B cell (primary cell): ENCODE measurements around the gene DPYD. TPM values are rescaled to one million over a fixed set of nuclear protein-coding genes. Genes with fewer than 3 reads are reported as not detected.

Experiments
- ATAC-seq: fragments of 200-7000 bp; cut with Tn5 transposase; one replicate; pipeline ENCODE4 v1.10.0; 2021; ENCODE audit warnings: low read depth, mild to moderate bottlenecking, moderate number of reproducible peaks, moderate library complexity
- CTCF ChIA-PET: fragments of 350-600 bp; sonication (Branson Sonifier 250); formaldehyde crosslinking; loops from one replicate; lab custom pipeline; 2021; ENCODE audit warnings: antibody characterized with exemption, inconsistent platforms; lab: Charles Lee
- POLR2A ChIA-PET: fragments of 350-600 bp; sonication (Branson Sonifier 250); formaldehyde crosslinking; loops from one replicate; lab custom pipeline; 2021; ENCODE audit warnings: antibody characterized with exemption; lab: Charles Lee
- DNase-seq: peaks from one replicate; pipeline ENCODE4 v3.0.0; 2013
- H2AFZ ChIP-seq: 2 replicates; pipeline ENCODE4 v1.6.1; 2012; ENCODE audit warnings: mild to moderate bottlenecking, low read depth, low read length; ENCODE audit not compliant: insufficient read depth, poor library complexity, severe bottlenecking
- H3K27ac ChIP-seq, 2 donors: 1 replicate in 1 of 2; 2 replicates in 1 of 2; pipeline ENCODE4 v1.5.1; 2012 to 2013; ENCODE audit warnings: low read length in 2 of 2, mild to moderate bottlenecking in 2 of 2, moderate library complexity in 1 of 2
- H3K27me3 ChIP-seq, 4 experiments: fragments of 200-600 bp in 1 of 4; sonication (generic) in 1 of 4; replicated peaks in 1 of 4; 1 replicate in 2 of 4; 2 replicates in 2 of 4; pipeline versions ENCODE4 v1.6.1 to v1.7.0; 2013 to 2016; ENCODE audit warnings: low read length in 3 of 4, mild to moderate bottlenecking in 2 of 4, mixed read lengths in 1 of 4, moderate library complexity in 1 of 4; ENCODE audit not compliant: insufficient read depth in 4 of 4, control insufficient read depth in 3 of 4; ENCODE audit errors: control extremely low read depth in 1 of 4
- H3K36me3 ChIP-seq, 2 experiments: replicated peaks in 1 of 2; 1 replicate in 1 of 2; 2 replicates in 1 of 2; pipeline versions ENCODE4 v1.6.1 to v1.7.1; 2013; ENCODE audit warnings: low read length in 1 of 2; ENCODE audit not compliant: insufficient read depth in 2 of 2, control insufficient read depth in 1 of 2; ENCODE audit errors: control extremely low read depth in 1 of 2, extremely low read depth in 1 of 2
- H3K4me1 ChIP-seq, 2 donors: fragments of 200-600 bp in 1 of 2; sonication (generic) in 1 of 2; 1 replicate in 1 of 2; 2 replicates in 1 of 2; pipeline versions ENCODE4 v1.5.1 to v1.6.1; 2013 to 2017; ENCODE audit warnings: low read length in 2 of 2; ENCODE audit not compliant: control insufficient read depth in 2 of 2, insufficient read depth in 2 of 2
- H3K4me2 ChIP-seq: replicated peaks from 2 replicates; pipeline ENCODE3; 2012; ENCODE audit warnings: mild to moderate bottlenecking, low read depth, low read length; ENCODE audit not compliant: poor library complexity, severe bottlenecking
- H3K4me3 ChIP-seq, 5 experiments: fragments of 200-600 bp in 1 of 5; sonication (generic) in 1 of 5; 1 replicate in 3 of 5; 2 replicates in 2 of 5; pipeline versions ENCODE4 v1.5.1 to v1.7.0; 2011 to 2016; ENCODE audit warnings: low read length in 4 of 5, mild to moderate bottlenecking in 4 of 5, low read depth in 2 of 5, control low read depth in 1 of 5, moderate library complexity in 1 of 5; ENCODE audit not compliant: insufficient read depth in 1 of 5; ENCODE audit errors: control extremely low read depth in 1 of 5, extremely low read depth in 1 of 5
- H3K79me2 ChIP-seq: fragments of 200-600 bp; sonication (generic); one replicate; pipeline ENCODE4 v1.6.0; 2016; ENCODE audit warnings: low read length; ENCODE audit not compliant: control insufficient read depth, insufficient read depth
- H3K9ac ChIP-seq: fragments of 200-600 bp; sonication (generic); 2 replicates; pipeline ENCODE4 v1.6.1; 2017; ENCODE audit warnings: mild to moderate bottlenecking, low read length, moderate library complexity
- H3K9me3 ChIP-seq, 3 donors: one replicate each; pipeline versions ENCODE4 v1.6.1 to v1.7.1; 2013; ENCODE audit warnings: low read length in 2 of 3; ENCODE audit not compliant: control insufficient read depth in 2 of 3, insufficient read depth in 1 of 3; ENCODE audit errors: control extremely low read depth in 1 of 3
- H4K20me1 ChIP-seq: 2 replicates; pipeline ENCODE4 v1.6.0; 2012; ENCODE audit warnings: mild to moderate bottlenecking, low read length; ENCODE audit not compliant: insufficient read depth, control insufficient read depth, poor library complexity, severe bottlenecking
- H3K27ac Mint-ChIP-seq: one replicate; pipeline ENCODE4 v1.8.0; 2021; ENCODE audit warnings: mixed read lengths
- H3K27me3 Mint-ChIP-seq: one replicate; pipeline ENCODE4 v1.8.0; 2021; ENCODE audit warnings: mixed read lengths
- H3K4me1 Mint-ChIP-seq: one replicate; pipeline ENCODE4 v1.8.0; 2021; ENCODE audit warnings: mixed read lengths
- H3K4me3 Mint-ChIP-seq: one replicate; pipeline ENCODE4 v1.8.0; 2021; ENCODE audit warnings: mixed read lengths
- H3K9me3 Mint-ChIP-seq: one replicate; pipeline ENCODE4 v1.8.0; 2022; ENCODE audit warnings: mixed read lengths; ENCODE audit not compliant: insufficient read depth
- CTCF ChIP-seq: fragments of 200-600 bp; IDR thresholded peaks from one replicate; pipeline ENCODE4 v1.8.0; 2022; ENCODE audit warnings: antibody characterized with exemption, mild to moderate bottlenecking
- EZH2 ChIP-seq: IDR thresholded peaks from 2 replicates; pipeline ENCODE4 v1.6.1; 2012; ENCODE audit warnings: borderline replicate concordance, low read depth, mild to moderate bottlenecking, moderate library complexity, low read length; ENCODE audit not compliant: insufficient read depth, poor library complexity, severe bottlenecking
- WGBS: methylation state at CpG from one replicate; pipeline ENCODE4 v1.1.5; 2013; ENCODE audit warnings: missing lambda C conversion rate; ENCODE audit not compliant: insufficient coverage; 5-methylcytosine and 5-hydroxymethylcytosine counted together
- intact Hi-C: fragments of 100-400 bp; cut with micrococcal nuclease; formaldehyde crosslinking; loops from one replicate; pipeline ENCODE4 v1.10.0; 2022
- polyA plus RNA-seq: library from polyadenylated mRNA; depleted of rRNA; stranded (reverse); fragments of >200 nt; gene quantifications from 2 replicates; pipeline ENCODE4 v1.2.3, GENCODE V29; 2012
- total RNA-seq, 2 donors: library from RNA; stranded (reverse); fragments of 120-200 nt in 1 of 2; gene quantifications; 1 replicate in 1 of 2; 2 replicates in 1 of 2; pipeline versions ENCODE4 v1.2.3 to v1.2.4, GENCODE V29; 2013 to 2022

The DPYD gene
- total and polyA plus RNA-seq, 2 donors (not counting 1 experiment from before 2014, with no cell fraction given), result 4.2 to 19.0 TPM

DNA sequence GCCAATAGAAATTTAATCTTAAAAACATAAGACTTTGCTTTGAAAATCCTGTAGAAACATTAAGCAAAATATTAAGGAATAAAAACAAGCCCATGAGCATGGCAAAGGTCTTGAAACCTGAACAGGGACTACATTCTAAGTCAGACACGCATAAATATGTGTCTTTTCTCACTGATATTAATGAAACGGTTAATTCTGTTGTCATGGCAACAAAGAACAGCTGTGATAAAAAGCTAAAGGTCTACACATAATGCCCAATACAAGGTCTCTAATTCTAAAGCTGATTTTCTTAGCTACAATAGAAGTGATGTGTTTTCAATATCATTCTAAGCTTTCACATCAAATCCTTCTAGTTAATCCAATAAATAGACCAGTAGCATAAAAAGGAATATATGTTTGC, 867.6 kb downstream of the DPYD start:
- Mint-ChIP-seq H3K4me1 (no peaks in the 10 kb centered on the region), H3K27ac (no peak overlapping the region), H3K27me3 (no peaks in the 10 kb centered on the region), H3K9me3 (peaks cover 6% of the 10 kb centered on the region), H3K4me3 (no peak overlapping the region)
- Histone ChIP-seq H4K20me1 (no peaks in the 10 kb centered on the region), H2AFZ (no peak overlapping the region), H3K4me3 (no peak overlapping the region), H3K27me3 (no peaks in the 10 kb centered on the region), H3K4me1 (no peaks in the 10 kb centered on the region), H3K9ac (no peak overlapping the region), H3K9me3 (peaks cover 0 to 13% (median 8%) of the 10 kb centered on the region in 3 donors), H3K27ac (no peak overlapping the region), H3K36me3 (no peaks in the 10 kb centered on the region), H3K4me2 (no peak overlapping the region), H3K79me2 (no peaks in the 10 kb centered on the region)
- no peak for ATAC-seq
- CTCF ChIA-PET, result no interaction called here
- POLR2A ChIA-PET, result no interaction called here
- WGBS, result no CpG with 5 or more reads among the region's 2 CpGs
- intact Hi-C loops, result no loop called here
- TF ChIP-seq EZH2, result no peak
- no peak for DNase-seq

- H3K4me3 ChIP-seq, result no peak overlapping the region
- ChIA-PET CTCF (no interaction called here), POLR2A (no interaction called here)
- TF ChIP-seq EZH2 (no peak), CTCF (no peak)
- H3K27me3 ChIP-seq, result no peaks in the 10 kb centered on the region
- Mint-ChIP-seq H3K4me1 (no peaks in the 10 kb centered on the region), H3K27ac (no peak overlapping the region), H3K27me3 (no peaks in the 10 kb centered on the region), H3K9me3 (peaks cover 6% of the 10 kb centered on the region), H3K4me3 (no peak overlapping the region)
- H3K79me2 ChIP-seq, result no peaks in the 10 kb centered on the region
- no peaks in the 10 kb centered on the region for H3K4me1 ChIP-seq
- no peak overlapping the region for H3K27ac ChIP-seq
- H3K9ac ChIP-seq, result no peak overlapping the region
- H3K9me3 ChIP-seq, result peaks cover 0 to 8% (median 6%) of the 10 kb centered on the region in 3 donors
- no peak overlapping the region for H2AFZ ChIP-seq
- H4K20me1 ChIP-seq, result no peaks in the 10 kb centered on the region
- H3K4me2 ChIP-seq, result no peak overlapping the region
- DNase-seq (no peak), ATAC-seq (no peak)
- intact Hi-C loops, result no loop called here
- H3K36me3 ChIP-seq, result no peaks in the 10 kb centered on the region
Observed at GRCh38 chr1:97051823-97052222, 869.0 kb downstream of the DPYD start.
